Right lobe of liver (tissue), 6 donors: ENCODE measurements around the gene PSD. TPM values are rescaled to one million over a fixed set of nuclear protein-coding genes. Genes with fewer than 3 reads are reported as not detected.

Source experiments
- ATAC-seq, 4 donors: fragments of 200-7000 bp; cut with Tn5 transposase; one replicate each; pipeline ENCODE4 v1.9.1; 2020; ENCODE audit warnings: mild to moderate bottlenecking in 4 of 4, moderate library complexity in 4 of 4
- DNase-seq, 3 donors: peaks; one replicate each; pipeline ENCODE4 v3.0.0-alpha.2; 2020
- H3K27ac ChIP-seq, 3 donors: fragments of 200-600 bp; one replicate each; pipeline ENCODE4 v1.8.0; 2022
- H3K27me3 ChIP-seq, 2 donors: fragments of 200-600 bp; one replicate each; pipeline ENCODE4 v1.8.0; 2022
- H3K36me3 ChIP-seq, 4 donors: fragments of 200-600 bp; sonication (generic) in 1 of 4; one replicate each; pipeline versions ENCODE4 v1.5.1 to v1.8.0; 2017 to 2022; ENCODE audit warnings: control low read depth in 1 of 4
- H3K4me1 ChIP-seq, 4 donors: fragments of 200-600 bp; sonication (generic) in 1 of 4; one replicate each; pipeline versions ENCODE4 v1.5.1 to v1.8.0; 2017 to 2022; ENCODE audit warnings: control low read depth in 1 of 4
- H3K4me3 ChIP-seq, 3 donors: fragments of 200-600 bp; one replicate each; pipeline ENCODE4 v1.8.0; 2022
- H3K9me3 ChIP-seq, 4 donors: fragments of 200-600 bp; sonication (generic) in 1 of 4; one replicate each; pipeline versions ENCODE4 v1.5.1 to v1.8.0; 2017 to 2022; ENCODE audit warnings: control low read depth in 1 of 4
- CTCF ChIP-seq, 4 donors: fragments of 200-600 bp in 3 of 4; fragments of 450-650 bp in 1 of 4; IDR thresholded peaks; one replicate each; pipeline versions ENCODE4 v1.5.1 to v1.8.0; 2016 to 2022; ENCODE audit warnings: antibody characterized with exemption in 4 of 4, mild to moderate bottlenecking in 2 of 4
- POLR2A ChIP-seq: fragments of 450-650 bp; IDR thresholded peaks from one replicate; pipeline ENCODE4 v1.6.1; 2017; ENCODE audit warnings: antibody characterized with exemption, mild to moderate bottlenecking
- WGBS: methylation state at CpG from one replicate; pipeline ENCODE4 v1.1.6; 2018; ENCODE audit warnings: low coverage, low lambda C conversion rate; ENCODE audit not compliant: insufficient coverage; ENCODE audit errors: missing lambda C conversion rate; 5-methylcytosine and 5-hydroxymethylcytosine counted together
- intact Hi-C, 2 donors: fragments of 100-400 bp; cut with DNase I; formaldehyde crosslinking; loops; one replicate each; pipeline versions ENCODE4 v1.11.2 to v1.14.1; 2022
- total RNA-seq, 6 experiments: library from RNA; depleted of rRNA in 2 of 6; stranded (reverse); fragments of >200 nt in 2 of 6; fragmentation: NEBNext Ultra II Directional in 3 of 6; extraction: Animal tissue kit (Norgen Biotek cat#: 25700) in 3 of 6; gene quantifications; one replicate each; pipeline versions ENCODE4 v1.1.0 to v1.2.4, GENCODE V29; 2016 to 2023
- donor health status: DM: no; HTN: yes; CAD: no.
- donor health status: DM: no; HTN: no; CAD: no.
- donor health status: DM: no; HTN: no; CAD: no.
- donor health status: DM: no; HTN: yes; CAD: no.
- donor health status: DM: no; HTN: yes; CAD: no.

PSD gene
- total RNA-seq, 6 experiments from 2014 or later = 0.12 to 4.6 (median 1.3) TPM

DNA sequence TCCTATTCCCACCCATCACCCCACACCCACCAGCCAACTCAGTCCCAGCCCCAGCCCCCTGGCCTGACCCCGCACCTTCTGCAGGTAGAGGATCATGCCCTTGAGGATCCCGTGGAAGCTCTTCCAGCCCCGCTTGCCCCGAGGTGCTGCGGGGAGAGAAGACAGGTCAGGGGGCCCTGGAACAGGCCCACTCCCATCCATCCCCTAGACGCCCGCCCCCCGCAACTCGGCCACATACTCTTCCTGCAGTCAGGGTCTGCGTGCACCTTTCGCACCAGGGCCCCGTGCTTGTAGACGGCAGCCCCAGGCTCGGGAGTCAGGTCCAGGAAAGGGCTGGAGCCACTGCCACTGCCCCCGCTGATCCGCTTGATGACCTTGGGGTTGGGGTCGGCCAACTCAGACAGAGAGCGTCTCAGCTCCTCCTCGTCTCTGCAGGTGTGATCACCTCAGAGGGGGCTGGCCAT lies 13.4 kb downstream of the PSD start:
- H3K4me3 ChIP-seq = no peak overlapping the region
- peaks cover 0 to 22% (median under 1%) of the 10 kb centered on the region in 4 donors for H3K36me3 ChIP-seq
- H3K27me3 ChIP-seq = peaks cover 6 to 8% of the 10 kb centered on the region in 2 donors
- H3K27ac ChIP-seq = no peak overlapping the region
- TF ChIP-seq CTCF (IDR thresholded peaks at IDR 0.05) = no peak
- TF ChIP-seq POLR2A = no peak
- no peaks in the 10 kb centered on the region for H3K4me1 ChIP-seq
- WGBS = 48% methylated on average over 9 of the region's 19 CpGs
- no peaks in the 10 kb centered on the region for H3K9me3 ChIP-seq
- no peak for DNase-seq
- intact Hi-C loops = no loop called here
- ATAC-seq = no peak

DNA sequence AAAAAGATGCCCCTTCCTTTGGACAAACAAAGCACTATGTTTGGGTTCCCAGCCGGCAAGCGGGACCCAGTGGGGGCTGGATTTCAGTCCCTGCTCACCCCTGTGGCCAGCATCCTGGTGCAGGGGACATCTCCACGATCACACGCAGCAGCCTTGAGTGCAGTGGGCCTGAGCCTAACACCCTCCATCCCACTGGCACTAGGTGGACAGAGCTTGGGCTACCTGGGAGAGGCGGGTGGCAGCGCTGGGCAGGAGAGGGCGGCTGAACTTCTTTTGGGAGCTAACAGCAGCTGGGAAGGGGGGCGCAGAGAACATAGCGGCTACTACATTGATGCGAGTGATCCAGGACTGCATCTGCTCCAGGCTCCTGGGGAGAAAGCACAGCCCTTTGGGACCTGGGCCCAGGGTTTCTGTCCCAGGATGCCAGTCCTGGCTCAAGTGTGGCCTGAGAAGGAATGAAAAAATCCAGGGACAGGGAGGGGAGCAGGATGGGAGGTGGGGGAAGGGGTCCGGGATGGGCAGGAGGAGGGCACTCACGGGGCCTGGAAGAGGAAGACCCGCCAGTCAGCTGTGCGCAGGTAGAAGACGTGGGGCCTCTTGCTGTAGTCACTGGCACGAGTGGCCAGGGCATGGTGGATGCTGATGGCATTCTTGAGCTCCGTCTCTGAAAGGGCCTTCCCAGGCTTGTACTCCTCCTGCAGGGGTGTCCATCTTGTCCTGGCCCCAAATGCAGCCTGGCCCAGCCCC lies 14.1 kb downstream of the PSD start:
- no peak overlapping the region for H3K4me3 ChIP-seq
- H3K36me3 ChIP-seq = peaks cover 0 to 23% (median under 1%) of the 10 kb centered on the region in 4 donors
- ATAC-seq (no peak), DNase-seq (no peak)
- no peak overlapping the region for H3K27ac ChIP-seq
- WGBS = 91% methylated on average over 7 of the region's 17 CpGs
- intact Hi-C loops = loop anchor here in 1 of 2 donors (5.0 kb wide), 1 partner anchor 177 kb away; the partner anchor contains the start of gene ELOVL3
- no peak for TF ChIP-seq POLR2A
- TF ChIP-seq CTCF (IDR thresholded peaks at IDR 0.05) = no peak
- peaks cover 0 to 3% (median 0%) of the 10 kb centered on the region in 4 donors for H3K4me1 ChIP-seq
- no peaks in the 10 kb centered on the region for H3K9me3 ChIP-seq
- H3K27me3 ChIP-seq = peaks cover 1 to 5% of the 10 kb centered on the region in 2 donors

DNA sequence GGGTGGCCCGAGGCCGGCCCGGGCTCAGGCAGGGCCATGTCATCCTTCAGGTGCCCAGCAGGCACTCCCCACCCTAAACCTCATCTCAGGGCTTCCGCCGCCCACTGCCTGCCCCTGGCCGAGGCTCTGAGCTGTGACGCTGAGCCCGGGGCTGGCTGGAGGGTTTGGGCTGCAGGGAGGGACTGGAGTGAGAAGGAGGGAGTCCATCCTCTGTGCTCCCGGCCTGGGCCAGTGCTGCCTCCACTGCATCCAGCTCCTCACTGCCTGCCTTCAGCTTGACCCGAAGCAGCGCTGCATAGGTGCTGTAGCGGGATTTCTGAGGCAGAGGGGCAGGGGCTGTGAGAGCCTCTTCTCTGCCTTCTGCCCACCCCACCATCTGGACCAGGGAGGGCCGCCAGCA lies 15.5 kb downstream of the PSD start:
- no peak overlapping the region for H3K4me3 ChIP-seq
- no peaks in the 10 kb centered on the region for H3K27me3 ChIP-seq
- H3K27ac ChIP-seq = no peak overlapping the region
- H3K9me3 ChIP-seq = no peaks in the 10 kb centered on the region
- DNase-seq (no peak), ATAC-seq (no peak)
- peaks cover 0 to 25% (median under 1%) of the 10 kb centered on the region in 4 donors for H3K36me3 ChIP-seq
- no peak for TF ChIP-seq CTCF (IDR thresholded peaks at IDR 0.05)
- TF ChIP-seq POLR2A = no peak
- H3K4me1 ChIP-seq = peaks cover 0 to 4% (median 0%) of the 10 kb centered on the region in 4 donors
- 20% methylated on average over 1 of the region's 13 CpGs for WGBS
- intact Hi-C loops = loop anchor here in 1 of 2 donors (5.0 kb wide), 1 partner anchor 176 kb away; the partner anchor contains the start of gene ELOVL3

DNA sequence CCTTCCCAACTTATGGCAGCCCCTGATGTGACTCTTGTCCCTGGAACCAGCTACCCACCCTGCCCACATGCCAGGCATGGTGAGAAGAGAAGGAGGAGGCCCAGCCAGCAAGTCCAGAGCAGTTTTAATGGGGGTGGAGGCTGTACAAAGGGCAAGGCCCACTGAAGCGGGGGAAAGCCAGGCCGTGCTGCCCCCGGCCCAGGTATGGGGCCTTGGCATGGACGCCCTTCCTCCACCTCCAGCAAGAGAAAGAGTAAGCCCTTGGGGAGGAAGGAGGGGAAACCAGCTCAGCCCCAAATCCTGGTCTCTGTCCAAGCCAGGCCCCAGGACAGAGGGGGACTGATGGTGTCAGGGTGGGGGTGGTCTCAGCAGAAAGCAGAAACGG lies 16.1 kb downstream of the PSD start:
- peaks cover 0 to 4% (median 0%) of the 10 kb centered on the region in 4 donors for H3K4me1 ChIP-seq
- no peak for ATAC-seq
- TF ChIP-seq POLR2A (no peak), CTCF (IDR thresholded peaks at IDR 0.05) (no peak)
- no peak for DNase-seq
- no peak overlapping the region for H3K27ac ChIP-seq
- no peaks in the 10 kb centered on the region for H3K27me3 ChIP-seq
- intact Hi-C loops = loop anchor here in 1 of 2 donors (5.0 kb wide), 1 partner anchor 175 kb away; the partner anchor contains the start of gene ELOVL3
- no peaks in the 10 kb centered on the region for H3K9me3 ChIP-seq
- H3K4me3 ChIP-seq = no peak overlapping the region
- WGBS = 92% methylated on average over 2 of the region's 5 CpGs
- H3K36me3 ChIP-seq = peaks cover 0 to 31% (median under 1%) of the 10 kb centered on the region in 4 donors
